CD4-positive, alpha-beta T cell treated with Interleukin-17A for 4 hours (primary cell): ENCODE data around the gene GPS2.
"Not testable (repeated sequence)": the region's sequence is repeated elsewhere in the genome, so short reads cannot be mapped to it uniquely, and the experiment has no call there.

Experiments
- DNase-seq: peaks from one replicate; pipeline ENCODE4 v3.0.0-alpha.2; 2020; ENCODE audit warnings: mixed read lengths

The GPS2 gene

DNA sequence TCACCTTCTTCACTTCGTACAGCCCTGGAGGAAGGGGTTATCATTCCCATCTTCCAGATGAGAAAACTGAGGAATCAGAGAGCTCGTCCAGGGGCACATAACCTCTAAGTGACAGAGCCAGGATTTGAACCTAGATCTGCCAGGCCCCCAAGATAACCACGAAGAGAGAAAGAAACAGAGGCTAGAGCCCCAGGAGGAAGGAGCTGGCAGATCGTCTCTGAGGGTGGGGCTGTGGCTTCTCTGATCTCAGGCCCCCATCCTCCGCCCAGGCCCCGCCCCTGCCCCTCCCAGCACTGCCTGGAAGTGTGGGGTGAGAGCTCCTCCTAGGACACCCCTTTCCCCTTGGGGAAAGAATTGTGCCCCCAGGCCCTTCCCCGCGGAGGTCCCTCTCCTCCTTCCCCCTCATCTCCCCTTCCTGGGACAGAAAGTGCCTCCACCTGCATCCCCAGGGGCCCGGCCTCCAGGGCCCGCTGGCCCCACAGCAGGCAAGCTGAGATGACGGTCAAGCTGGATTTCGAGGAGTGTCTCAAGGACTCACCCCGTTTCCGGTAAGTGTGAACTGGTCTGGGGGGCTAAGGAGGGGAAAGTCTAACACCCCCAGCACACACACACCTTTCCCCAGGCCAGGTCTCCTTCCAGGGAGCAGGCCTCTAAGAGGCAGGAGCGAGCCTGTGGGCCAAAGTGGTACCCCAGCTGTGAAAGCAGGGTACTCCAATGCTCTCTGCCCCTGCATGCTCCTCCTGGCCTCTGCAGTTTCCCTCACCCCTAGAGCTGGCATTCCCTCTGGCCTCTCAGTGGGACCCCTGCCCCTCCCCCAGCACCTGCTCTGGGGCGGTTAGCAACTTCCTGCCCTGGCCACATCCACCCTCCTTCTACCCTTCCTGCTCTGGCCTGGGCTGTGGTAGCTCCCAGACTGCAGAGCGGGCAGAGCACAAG lies 21.3 kb upstream of the GPS2 start, which contains the start of gene ACAP1:
Gene ACAP1 (plus strand): TSS at position 290 of the 936 bp plus-strand sequence. CDS start 206 bp downstream, at position 496.
- DNase-seq = peak; percentile 96

DNA sequence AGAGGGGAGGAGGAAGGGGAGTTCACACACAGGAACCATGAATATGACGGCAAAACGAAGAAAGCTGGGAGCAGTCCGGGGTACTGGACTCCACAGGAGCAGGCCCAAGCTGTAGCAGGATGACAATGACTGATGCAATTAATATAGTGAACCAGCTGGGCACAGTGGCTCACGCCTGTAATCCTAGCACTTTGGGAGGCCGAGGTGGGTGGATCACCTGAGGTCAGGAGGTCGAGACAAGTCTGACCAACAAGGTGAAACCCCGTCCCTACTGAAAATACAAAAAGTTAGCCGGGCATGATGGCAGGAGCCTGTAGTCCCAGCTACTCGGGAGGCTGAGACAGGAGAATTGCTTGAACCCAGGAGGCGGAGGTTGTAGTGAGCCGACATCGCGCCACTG lies 20.6 kb upstream of the GPS2 start:
- DNase-seq = not testable (repeated sequence)

DNA sequence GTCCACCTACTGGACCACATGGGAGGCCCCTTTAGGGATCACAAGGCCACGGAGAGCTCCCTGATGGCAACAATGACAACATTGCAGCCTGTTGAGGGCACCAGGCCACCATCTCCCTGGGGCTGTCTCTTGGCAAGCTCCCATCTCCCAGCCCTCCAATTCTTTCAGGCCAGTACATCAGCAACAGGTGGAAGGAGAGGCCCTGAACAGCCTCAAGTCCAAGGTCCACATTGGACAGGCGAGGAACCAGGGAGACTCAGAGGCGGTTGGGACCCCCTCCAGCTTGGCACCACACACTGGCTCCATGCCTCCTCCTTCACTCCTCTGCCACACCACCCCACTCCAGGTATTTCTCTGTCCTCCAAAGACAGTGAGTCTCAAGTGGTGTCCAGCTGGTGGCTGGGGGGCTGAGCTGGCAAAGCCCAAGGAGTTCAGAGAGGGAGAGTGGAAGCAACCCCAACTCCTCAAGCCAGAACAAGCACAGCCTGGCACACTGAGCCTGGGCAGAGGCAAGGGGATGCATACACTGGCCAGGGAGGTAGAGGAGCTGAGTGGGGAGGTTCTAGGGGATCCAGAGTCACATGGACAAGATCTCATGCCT lies 19.9 kb upstream of the GPS2 start:
- DNase-seq = no peak

DNA sequence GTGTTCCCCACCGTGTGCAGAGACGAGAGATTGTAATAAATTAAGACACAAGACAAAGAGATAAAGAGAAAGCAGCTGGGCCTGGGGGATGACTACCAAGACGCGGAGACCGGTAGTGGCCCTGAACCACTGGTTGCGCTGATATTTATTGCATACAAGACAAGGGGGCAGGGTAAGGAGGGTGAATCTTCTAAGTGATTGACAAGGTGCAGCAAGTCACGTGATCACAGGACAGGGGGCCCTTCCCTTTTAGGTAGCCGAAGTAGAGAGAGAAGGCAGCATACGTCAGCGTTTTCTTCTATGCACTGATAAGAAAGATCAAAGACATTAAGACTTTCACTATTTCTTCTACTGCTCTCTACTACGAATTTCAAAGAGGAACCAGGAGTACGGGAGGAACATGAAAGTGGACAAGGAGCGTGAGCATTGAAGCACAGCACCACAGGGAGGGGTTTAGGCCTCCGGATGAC lies 17.5 kb upstream of the GPS2 start:
- DNase-seq = not testable (repeated sequence)

DNA sequence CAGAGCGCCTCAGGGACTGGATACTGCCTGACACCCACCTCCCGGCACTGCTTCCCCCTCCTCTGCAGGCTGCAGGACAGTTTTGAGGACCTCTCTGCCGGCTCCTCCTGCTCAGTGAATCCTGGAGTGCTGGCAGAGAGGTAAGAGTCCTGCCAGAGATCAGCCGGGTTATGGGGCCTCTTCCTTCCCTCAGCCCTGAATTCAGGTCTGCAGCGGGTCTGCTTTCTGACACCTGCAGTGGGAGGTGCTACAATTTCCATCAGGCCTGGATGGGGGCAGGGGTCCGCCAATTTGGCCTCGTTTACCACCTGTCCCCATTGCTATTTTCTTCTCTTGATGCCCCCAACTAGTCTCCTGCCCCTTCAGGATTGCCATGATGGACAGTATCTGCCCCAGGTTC lies 17.0 kb upstream of the GPS2 start:
- DNase-seq = no peak

DNA sequence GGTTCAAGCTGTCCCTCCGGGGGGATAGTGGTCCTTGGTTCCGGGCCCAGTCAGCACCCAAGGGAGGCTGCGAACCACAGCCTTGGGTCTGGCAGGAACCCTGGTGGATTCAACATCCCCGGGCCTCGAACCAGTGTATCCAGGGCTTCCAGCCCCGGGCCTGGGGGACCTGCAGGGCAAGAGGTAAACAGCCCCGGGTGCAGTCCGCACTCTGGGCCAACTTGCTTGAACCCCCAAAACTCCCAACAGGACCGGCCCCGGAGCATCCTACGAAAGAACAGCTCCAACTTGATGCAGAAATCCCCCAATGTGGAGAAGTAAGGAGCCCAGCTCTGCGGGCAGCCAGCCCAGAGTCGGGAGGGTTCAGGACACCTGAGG lies 15.5 kb upstream of the GPS2 start:
- DNase-seq = no peak

DNA sequence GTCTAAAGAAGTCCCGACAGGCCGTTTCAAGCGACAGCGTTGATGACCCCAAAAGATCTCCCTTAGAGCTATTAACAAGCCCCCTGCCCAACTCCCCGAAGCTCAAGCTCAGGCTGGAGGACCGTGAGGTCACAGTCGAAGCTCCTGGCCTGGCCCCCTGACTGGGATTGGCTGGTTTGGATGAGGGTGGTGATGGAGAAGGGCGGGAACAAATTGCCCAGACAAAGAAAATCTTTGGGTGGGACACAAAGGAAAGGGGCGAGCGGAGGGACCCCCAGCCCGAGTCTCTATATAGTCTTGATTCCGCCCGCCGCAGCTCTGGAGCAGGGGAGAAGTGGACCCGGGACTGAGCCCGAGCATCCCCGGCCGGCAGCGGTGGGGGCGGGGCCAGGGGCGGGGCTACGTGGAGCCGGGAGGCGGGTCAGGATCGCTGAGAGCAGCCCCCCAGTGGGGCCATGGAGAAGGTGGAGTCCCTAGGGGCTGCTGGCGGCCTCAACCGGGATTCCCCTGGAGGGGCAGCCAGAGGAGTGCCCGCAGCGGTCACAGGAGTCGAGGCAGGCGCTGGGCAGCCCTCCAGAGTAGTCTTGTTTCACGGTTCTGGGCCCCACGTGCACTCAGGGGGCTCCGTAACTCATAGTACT lies 15.0 kb upstream of the GPS2 start:
- peak; percentile 79 for DNase-seq

DNA sequence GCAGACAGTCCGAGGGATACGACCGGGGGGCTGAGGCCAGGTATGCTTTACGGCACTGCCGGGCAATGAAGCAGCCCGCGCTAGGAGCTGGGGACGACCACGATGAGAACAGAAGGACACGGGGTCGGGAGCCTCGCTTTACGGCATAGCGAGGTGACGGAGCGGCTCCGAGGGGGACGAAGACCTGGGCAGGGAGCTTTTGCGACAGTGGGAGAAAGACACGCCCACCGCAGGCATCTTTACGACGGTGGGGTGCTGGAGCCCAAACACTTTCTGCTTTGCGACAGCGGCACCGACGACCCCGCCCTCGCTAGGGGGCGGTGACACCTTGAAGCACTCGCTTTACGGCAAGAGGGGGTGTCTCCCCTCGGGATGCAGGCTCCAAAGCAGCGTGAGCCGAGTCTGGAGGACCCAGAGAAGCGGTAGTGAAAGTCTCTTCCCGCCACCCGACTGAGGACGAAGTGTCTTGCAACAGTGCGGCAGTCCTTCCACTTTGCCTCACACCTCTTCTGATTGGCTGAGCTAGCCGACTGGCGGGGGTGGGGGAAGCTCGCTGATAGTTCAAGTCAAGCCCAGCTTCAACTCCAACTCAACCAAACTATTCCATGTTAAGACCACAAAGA lies 14.3 kb upstream of the GPS2 start:
- DNase-seq = peak; percentile 97

DNA sequence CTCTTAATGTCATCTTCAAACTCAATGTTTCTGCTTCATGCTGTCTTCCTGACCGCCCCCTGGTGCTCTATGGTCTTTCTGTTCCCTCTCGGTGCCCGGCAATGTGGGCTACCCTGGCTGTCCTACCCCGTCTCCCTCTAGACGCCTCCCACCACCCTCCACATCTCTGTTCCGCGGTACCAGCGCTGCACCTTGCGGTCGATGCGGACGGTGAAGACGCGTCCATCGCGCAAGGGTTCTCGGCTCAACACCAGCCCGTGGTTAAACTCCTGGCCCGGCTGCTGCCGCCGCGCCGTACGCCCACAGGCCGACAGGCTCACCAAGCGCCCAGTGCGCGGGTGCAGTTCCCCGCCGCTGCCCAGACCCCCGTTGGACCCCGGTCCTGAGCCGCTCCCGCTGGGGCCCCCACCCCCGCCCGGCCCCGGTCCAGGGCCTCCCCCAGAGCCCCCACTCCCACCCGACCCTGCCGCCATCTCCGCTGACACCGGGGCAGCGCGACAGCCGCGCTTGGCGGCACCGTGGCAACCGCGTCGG lies 13.7 kb upstream of the GPS2 start, which contains the start of gene NEURL4:
Gene NEURL4 (minus strand): TSS at position 496 of the 534 bp plus-strand sequence. CDS start 23 bp downstream, at position 473.
- no peak for DNase-seq

DNA sequence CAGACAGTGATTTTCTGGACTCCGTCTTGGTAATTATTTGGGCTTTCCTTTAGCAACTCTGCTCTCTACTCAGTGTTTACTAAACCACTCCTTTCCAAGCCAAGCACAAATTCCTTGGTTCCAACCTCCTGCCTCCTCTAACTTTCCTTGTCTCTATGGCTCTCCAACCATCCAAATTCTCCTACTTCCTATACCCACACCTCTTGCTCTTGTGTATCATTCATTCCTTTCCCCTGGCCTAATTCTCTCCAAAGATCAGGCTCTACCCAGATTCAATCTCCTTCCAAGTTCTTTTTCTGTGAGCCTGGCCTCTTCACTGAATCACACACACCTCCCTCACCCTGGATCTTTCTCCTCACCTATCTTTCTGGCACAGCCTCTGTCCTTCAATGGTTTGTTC lies 12.8 kb upstream of the GPS2 start:
- DNase-seq = no peak

DNA sequence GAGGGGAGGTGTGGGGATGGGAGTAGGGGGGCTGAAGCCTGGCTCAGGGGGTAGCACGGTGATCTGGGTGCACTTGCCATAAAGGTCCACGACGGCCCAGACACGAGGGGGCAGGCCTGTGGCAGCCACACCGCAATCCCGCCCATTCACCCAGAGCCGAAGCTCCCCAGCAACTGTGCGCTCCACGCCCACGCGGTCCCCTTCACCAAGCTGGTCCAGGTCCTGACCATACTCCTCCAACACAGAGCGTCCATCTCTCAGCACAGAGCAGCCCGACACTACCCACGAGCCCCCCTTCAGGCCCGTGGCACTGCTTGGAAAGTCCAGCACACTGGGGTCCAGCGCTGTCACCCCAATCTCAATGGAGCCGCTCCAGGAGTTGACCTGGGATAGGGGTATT lies 12.3 kb upstream of the GPS2 start:
- no peak for DNase-seq

DNA sequence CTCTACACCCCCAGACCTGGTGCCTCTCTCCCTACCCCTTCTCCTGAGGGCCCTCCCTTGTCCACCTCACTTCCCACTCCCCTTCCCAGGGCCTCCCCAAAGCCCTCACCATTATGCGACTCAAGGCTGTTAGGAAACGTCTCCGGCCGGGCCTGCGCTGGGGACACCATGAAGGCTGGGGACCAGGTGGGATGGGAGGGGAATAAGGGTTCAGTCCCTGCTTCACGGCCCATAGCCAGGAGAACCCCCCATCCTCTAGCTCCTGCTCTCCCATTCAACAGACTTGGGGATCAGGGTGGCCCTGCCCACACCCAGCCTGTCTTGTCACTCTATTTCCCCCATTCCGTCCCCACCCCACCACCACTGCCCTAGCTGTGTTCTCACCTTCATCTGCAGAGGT lies 11.9 kb upstream of the GPS2 start:
- no peak for DNase-seq

DNA sequence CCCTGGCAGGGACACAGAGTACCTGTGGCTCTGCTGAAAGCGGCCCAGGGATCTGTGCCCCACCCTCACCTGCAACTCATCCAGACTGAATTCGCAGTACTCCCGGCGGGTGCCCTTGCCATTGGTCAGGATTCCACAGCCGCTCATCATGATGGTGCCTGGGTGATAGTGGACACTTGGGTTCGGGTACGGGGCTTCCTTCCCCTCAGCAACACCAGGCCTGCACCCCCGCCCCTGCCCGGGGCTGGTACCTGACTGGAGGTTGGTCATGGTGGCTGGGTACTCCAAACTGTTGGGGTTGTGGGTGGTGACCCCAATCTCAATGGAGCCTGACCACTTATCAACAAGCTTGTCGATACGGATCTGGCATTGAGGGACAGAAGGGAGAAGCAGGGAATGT lies 11.0 kb upstream of the GPS2 start:
- DNase-seq = no peak

DNA sequence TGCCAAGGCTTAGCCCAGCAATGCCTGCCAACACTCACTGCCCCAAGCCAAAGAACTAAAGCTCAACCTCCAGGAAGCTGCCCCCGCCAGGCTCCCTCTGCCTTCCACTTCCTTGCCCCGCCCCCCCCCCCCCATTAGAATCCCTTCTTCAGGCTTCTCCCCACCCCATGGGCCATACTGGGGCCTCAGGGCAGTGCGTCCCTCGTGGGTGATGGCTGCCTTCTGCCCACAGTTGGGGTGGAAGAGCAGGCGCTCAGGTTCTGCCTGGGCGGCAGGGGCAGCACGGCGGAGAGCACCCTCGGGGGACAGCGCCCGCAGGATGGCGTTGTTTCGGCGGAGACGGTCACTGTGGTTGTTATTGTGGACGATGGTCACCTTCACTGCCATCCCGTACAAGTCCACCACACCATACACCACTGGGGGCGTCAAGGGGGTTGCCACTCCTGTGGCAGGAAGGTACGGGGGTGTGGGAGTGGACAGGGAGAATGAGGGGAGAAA lies 9.9 kb upstream of the GPS2 start:
- DNase-seq = no peak

DNA sequence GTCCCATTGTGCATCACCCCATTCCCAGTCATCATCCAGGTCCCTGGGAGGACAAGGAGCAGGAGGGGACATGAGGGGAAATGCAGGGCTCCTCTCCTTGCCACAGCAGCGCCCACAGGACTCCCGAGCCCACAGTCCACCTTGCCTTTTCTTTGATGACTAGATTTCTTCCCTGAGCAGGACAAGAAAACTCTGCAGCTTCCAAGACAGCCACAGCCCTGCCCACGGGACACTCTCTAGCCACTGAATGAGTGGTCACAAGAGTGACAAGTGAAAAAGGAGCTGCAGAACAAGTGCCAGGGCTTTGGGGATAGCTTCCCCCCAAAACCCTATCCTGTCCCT lies 9.2 kb upstream of the GPS2 start:
- no peak for DNase-seq

DNA sequence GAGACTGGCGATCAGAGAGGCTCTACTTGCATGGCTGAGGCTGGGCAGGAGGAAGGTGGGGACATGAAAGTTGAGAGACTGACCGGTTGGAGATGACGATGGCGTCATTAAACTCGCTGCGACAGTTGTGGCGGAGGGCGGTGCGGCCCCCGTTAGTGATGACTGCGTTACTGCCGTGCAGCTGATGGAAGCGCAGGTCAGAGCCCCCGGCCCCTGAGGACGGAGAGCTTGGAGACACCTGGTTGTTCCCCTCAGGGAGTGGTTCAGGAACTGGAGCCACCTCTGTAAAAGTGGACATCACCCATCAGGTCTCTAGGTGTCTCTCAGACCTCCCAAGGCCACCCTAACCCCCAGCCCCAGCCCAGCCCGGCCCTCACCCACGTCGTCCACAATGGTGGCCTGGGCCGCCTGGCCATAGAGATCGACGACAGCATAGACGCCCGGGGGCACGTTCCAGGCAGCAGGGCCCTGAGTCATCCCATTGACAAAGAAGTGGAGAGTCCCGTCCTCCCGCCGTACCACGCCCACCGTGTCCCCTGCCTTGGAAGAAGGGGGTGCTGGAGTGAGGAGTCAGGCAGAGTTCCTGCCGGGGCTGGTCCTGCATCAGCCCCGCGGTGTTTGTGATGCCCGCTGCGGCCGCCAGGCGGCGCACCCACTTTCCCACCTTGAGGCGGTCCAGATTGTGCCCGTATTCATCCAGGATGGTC lies 8.7 kb upstream of the GPS2 start:
- peak; percentile 79 for DNase-seq

DNA sequence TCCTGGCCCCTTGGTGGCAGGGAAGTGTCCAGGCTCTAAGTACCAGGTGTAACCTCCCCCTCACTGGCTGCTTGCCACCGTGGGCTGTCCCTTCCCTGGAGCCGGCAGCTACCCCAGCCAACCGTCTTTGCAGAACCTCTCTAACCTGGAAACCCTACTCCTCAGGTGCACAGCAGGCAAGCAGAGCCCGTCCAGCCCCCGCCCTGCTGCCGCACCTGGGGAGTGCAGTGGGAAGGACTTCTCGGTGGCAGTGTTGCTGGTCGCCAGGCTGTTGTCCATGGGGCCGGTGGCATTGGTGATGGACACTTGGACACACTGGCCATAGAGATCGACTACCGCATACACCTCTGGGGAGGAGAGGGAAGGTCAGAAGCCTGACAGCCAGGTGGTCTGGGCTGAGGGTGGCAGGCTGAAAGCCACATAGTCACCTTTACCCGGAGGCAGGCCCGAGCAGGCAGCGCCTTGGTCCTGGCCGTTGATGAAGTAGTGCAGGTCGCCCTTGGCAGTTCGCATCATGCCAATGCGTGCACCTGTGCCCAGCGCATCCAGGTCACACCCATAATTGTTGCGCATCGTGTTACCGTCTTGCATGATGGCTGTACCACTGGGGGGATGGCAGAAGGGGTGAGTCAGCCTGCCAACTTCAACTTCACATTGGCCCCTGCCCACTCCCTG lies 7.5 kb upstream of the GPS2 start:
- DNase-seq = no peak

DNA sequence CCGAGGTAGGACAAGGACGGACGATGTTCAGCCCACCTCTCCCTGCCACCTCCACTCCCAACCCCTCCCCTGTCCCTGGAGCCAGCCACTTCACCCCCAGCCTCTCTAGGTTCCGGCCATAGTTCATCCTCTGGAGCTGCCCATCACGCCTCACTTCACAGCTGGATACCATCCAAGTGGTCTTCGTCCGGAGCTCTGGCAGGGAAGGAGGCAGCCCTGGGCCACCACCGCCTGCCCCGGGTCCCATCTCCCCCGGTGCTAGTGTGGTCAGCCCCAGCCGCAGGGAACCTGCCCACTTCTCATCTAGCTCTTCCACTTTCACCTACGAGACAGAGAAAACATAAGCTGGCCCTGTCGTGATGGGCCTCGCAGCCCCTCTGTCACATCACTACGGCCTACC lies 6.3 kb upstream of the GPS2 start:
- no peak for DNase-seq

DNA sequence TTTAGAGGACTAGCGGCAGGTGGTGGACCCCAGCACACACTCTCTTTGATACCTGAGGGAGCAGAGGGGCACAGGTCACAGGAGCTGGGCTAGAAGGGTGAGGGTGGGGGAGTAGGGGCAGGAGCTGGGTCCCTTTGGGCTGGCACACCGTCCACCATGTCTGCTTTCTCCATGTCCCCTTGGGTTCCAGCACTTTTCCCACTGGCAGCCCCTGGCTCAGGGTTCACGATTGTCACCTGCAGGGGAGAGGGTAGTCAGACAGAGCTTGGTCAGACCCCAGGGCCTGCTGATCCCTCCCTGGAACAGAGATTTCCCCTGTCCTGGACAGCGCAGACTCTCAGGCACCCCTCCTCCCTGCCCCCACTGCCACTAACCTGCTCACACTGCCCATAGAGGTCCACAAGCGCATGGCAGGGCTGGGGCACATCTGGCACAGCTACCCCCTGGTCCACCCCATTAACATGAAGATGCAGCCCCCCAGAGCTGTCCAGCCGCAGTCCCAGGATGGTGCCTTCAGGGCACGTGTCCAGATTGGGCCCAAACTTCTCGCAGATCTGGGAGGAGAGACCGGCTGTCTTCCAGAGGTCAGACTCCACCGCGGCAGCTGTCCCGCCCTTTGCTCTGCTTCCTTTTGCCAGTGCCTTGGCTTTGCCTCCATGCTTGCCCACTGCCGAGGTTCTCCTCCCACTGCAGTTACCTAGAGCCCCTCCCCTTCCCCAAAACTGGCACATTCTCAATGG lies 3.1 kb upstream of the GPS2 start:
- no peak for DNase-seq

DNA sequence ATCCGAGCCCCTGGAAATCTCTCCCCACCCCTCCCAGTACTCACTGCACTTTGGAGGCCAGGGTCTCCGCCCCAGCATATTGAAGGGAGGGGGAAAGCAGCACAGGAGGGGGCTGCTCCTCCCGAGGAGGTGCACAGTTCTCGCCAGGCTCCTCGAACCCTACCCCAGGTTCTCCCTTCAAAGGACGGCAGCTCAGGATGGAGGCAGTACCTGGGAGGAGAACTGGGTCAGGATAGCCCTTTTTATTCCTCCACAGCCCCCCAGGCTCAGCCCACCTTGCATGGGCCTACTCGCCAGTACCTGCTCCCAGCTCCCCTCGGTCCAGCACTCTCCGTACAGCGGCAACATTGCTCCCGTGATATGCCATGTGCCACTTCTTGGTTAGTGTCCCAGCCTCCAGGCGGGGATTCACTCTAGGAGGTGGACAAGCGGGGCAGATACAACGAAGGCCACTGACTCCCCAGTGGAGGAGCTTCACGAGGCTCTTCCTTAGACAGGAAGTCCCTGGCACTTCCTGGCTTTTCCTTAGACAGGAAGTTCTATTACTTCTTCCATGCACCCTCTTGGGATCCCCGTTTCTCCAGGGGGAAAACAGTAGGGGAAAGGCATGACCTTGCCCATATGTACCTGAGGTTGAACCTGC lies 2.1 kb upstream of the GPS2 start:
- no peak for DNase-seq
